Sigmoid colon (tissue), 7 donors: ENCODE data around the gene SLC6A19. TPM values are rescaled to one million over a fixed set of nuclear protein-coding genes. Genes with fewer than 3 reads are reported as not detected.

Experiments
- DNase-seq: peaks from one replicate; pipeline ENCODE4 v3.0.0-alpha.2; 2019
- H3K27ac ChIP-seq, 4 donors: fragments of 200-600 bp; sonication (generic); one replicate each; pipeline ENCODE4 v1.5.1; 2016 to 2019; ENCODE audit warnings: mild to moderate bottlenecking in 1 of 4
- H3K27me3 ChIP-seq, 3 donors: fragments of 200-600 bp; sonication (generic); one replicate each; pipeline ENCODE4 v1.5.1; 2019; ENCODE audit warnings: mild to moderate bottlenecking in 1 of 3
- H3K36me3 ChIP-seq, 4 donors: fragments of 200-600 bp; sonication (generic); one replicate each; pipeline ENCODE4 v1.5.1; 2016 to 2019
- H3K4me1 ChIP-seq, 4 donors: fragments of 200-600 bp; sonication (generic); one replicate each; pipeline ENCODE4 v1.5.1; 2017 to 2019
- H3K4me3 ChIP-seq, 4 donors: fragments of 200-600 bp; sonication (generic); one replicate each; pipeline ENCODE4 v1.5.1; 2017 to 2019; ENCODE audit warnings: mild to moderate bottlenecking in 2 of 4, moderate library complexity in 1 of 4
- H3K9me3 ChIP-seq, 4 donors: fragments of 200-600 bp in 3 of 4; sonication (generic) in 3 of 4; one replicate each; pipeline versions ENCODE4 v1.5.1 to v1.6.1; 2013 to 2019
- CTCF ChIP-seq, 4 experiments: fragments of 450-650 bp in 3 of 4; fragments of 200-600 bp in 1 of 4; IDR thresholded peaks; one replicate each; pipeline ENCODE4 v1.5.1; 2016 to 2019; ENCODE audit warnings: antibody characterized with exemption in 4 of 4, mild to moderate bottlenecking in 3 of 4, moderate library complexity in 2 of 4
- EP300 ChIP-seq, 4 donors: sonication (generic); formaldehyde crosslinking; IDR thresholded peaks; one replicate each; pipeline ENCODE4 v1.6.1; 2017; ENCODE audit warnings: antibody characterized with exemption in 4 of 4
- POLR2A ChIP-seq, 2 donors: fragments of 450-650 bp; IDR thresholded peaks; one replicate each; pipeline ENCODE4 v1.6.1; 2016; ENCODE audit warnings: antibody characterized with exemption in 2 of 2, mild to moderate bottlenecking in 2 of 2, moderate library complexity in 2 of 2
- POLR2AphosphoS5 ChIP-seq, 4 donors: sonication (generic); formaldehyde crosslinking; IDR thresholded peaks; one replicate each; pipeline ENCODE4 v1.6.1; 2017; ENCODE audit warnings: antibody characterized with exemption in 4 of 4
- WGBS, 2 donors: extraction: QIAGEN DNeasy Blood & Tissue Kit; methylation state at CpG; one replicate each; pipeline ENCODE4 v1.1.7; 2013; 5-methylcytosine and 5-hydroxymethylcytosine counted together
- intact Hi-C: fragments of 100-400 bp; cut with DNase I; formaldehyde crosslinking; loops from one replicate; pipeline ENCODE4 v1.15.1; 2023
- polyA plus RNA-seq, 3 donors: library from polyadenylated mRNA; stranded (reverse); fragments of 200-250 nt; gene quantifications; one replicate each; pipeline ENCODE4 v1.2.3, GENCODE V29; 2013
- total RNA-seq, 4 donors: library from RNA; depleted of rRNA; stranded (reverse); fragments of >200 nt; gene quantifications; one replicate each; pipeline ENCODE4 v1.1.0, GENCODE V29; 2016
- donor health status: healthy with polysubstance abuse.
- donor health status: Bipolar disorder and iron deficiency.
- donor health status: healthy.

The SLC6A19 gene
- total and polyA plus RNA-seq, 7 donors, result 0.80 to 6.6 (median 0.92) TPM; not detected in 4

DNA sequence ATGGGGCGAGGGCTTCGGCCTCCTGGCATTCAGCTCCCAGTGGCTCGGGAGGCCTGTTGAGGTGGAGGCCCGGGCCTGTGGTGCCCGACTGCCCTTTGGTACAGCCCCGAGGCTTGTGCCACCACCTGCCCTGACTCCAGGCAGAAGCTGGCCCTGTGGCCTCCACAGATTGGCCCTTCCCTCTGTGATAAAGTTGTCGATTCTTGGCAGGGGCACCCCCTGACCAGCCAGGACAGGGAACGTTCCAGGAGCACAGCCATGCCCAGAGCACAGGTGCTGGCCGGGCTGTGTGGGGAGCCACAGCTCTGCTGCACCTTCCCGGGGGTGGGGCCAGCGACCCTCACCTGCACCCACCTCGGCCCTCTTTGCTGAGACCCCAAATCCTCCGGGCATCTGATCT is 56.4 kb downstream of the SLC6A19 start:
- H3K36me3 ChIP-seq, result no peaks in the 10 kb centered on the region
- TF ChIP-seq CTCF (IDR thresholded peaks at IDR 0.05) (no peak), EP300 (IDR thresholded peaks at IDR 0.05) (no peak), POLR2AphosphoS5 (IDR thresholded peaks at IDR 0.05) (no peak), POLR2A (IDR thresholded peaks at IDR 0.05) (no peak)
- intact Hi-C loops, result no loop called here
- no peak overlapping the region for H3K4me3 ChIP-seq
- no peak for DNase-seq
- no peak overlapping the region for H3K27ac ChIP-seq
- peaks cover 0 to 12% (median 6%) of the 10 kb centered on the region in 4 donors for H3K9me3 ChIP-seq
- peaks cover 0 to 9% (median 0%) of the 10 kb centered on the region in 3 donors for H3K27me3 ChIP-seq
- H3K4me1 ChIP-seq, result no peaks in the 10 kb centered on the region
- WGBS, 2 donors, result 89 to 92% methylated on average over 13 of the region's 13 CpGs

DNA sequence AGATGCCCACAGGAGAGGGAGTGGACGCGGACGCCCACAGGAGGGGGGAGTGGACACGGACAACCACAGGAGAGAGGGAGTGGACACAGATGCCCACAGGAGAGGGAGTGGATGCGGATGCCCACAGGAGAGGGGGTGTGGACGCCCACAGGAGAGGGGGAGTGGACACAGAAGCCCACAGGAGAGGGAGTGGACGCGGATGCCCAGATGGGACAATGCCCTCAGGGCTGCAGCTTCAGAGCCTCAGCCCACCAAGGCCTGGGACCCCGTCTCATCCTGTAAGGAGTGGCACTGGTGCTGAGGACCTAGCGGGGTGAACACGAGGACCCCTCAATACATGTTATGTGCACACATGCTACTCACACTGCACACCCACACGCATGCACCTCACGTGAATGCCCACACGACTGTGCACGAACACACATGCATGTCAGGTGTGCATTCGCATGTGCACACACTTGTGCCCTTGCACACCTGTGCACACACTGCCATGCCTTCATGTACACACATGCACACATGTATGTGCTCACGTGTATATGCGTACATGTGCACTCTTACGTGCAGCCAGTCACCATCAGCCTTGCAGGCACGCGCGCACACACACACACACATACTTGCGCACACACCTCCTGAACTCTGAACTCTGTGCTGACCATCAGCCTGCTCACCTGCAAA is 58.5 kb downstream of the SLC6A19 start:
- Histone ChIP-seq H3K4me1 (no peaks in the 10 kb centered on the region), H3K9me3 (peaks cover 0 to 15% (median 9%) of the 10 kb centered on the region in 4 donors), H3K27ac (no peak overlapping the region), H3K27me3 (no peaks in the 10 kb centered on the region), H3K4me3 (no peak overlapping the region), H3K36me3 (no peaks in the 10 kb centered on the region)
- intact Hi-C loops, result no loop called here
- 97% methylated on average over 23 of the region's 23 CpGs for WGBS, 2 donors
- TF ChIP-seq CTCF (IDR thresholded peaks at IDR 0.05) (no peak), POLR2AphosphoS5 (IDR thresholded peaks at IDR 0.05) (no peak), POLR2A (IDR thresholded peaks at IDR 0.05) (no peak), EP300 (IDR thresholded peaks at IDR 0.05) (no peak)
- no peak for DNase-seq

DNA sequence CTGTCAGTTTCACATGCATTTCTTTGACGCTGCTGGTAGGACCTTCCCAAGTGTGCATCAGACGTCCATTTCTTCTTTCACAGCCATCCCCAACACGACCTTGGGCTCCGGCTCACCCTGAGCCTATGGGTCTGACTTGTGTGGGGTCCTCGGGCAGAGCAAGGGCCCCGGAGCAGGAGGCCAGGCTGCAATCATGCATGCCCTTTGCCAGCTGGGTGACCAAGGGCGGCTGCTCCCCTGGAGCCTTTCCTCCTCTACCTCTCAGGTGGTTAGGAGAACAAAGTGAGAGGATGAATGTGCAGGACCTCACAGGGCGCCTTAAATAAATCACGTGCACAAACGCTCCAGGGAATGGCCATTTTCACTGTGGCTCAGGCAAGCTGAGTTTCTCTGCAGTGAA is 60.2 kb downstream of the SLC6A19 start:
- 93 to 96% methylated on average over 10 of the region's 10 CpGs for WGBS, 2 donors
- intact Hi-C loops, result no loop called here
- peaks cover 0 to 15% (median 9%) of the 10 kb centered on the region in 4 donors for H3K9me3 ChIP-seq

DNA sequence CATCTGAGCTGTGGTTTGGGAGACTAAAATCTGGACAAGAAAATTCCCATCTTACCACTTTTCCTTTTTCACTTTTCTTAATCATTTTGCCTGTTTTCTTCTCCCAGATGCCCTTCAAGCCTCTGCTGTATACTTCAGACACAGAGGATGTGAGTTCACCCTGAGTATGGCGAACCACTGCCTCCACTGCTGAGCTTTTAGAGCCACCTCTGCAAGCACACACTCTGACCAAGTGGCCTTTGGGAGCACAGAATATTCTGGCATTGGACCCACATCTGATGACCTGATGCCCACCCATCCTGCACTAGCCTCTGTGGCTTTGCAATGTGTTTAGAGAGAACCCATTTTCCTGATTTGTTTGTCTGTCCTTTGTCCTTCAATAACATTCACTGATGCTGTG is 61.0 kb downstream of the SLC6A19 start:
- intact Hi-C loops, result no loop called here
- DNase-seq, result no peak
- H3K9me3 ChIP-seq, result peaks cover 0 to 15% (median 9%) of the 10 kb centered on the region in 4 donors
- no peak overlapping the region for H3K27ac ChIP-seq
- TF ChIP-seq POLR2AphosphoS5 (IDR thresholded peaks at IDR 0.05) (no peak), EP300 (IDR thresholded peaks at IDR 0.05) (no peak), POLR2A (IDR thresholded peaks at IDR 0.05) (no peak), CTCF (IDR thresholded peaks at IDR 0.05) (no peak)
- 92 to 95% methylated on average over 1 of the region's 1 CpG for WGBS, 2 donors
- no peaks in the 10 kb centered on the region for H3K4me1 ChIP-seq
- no peaks in the 10 kb centered on the region for H3K27me3 ChIP-seq
- no peaks in the 10 kb centered on the region for H3K36me3 ChIP-seq
- H3K4me3 ChIP-seq, result no peak overlapping the region

More for the DNA sequence above, 60.2 kb downstream of the SLC6A19 start:
- Histone ChIP-seq H3K27me3 (no peaks in the 10 kb centered on the region), H3K27ac (no peak overlapping the region), H3K4me3 (no peak overlapping the region), H3K4me1 (no peaks in the 10 kb centered on the region), H3K36me3 (no peaks in the 10 kb centered on the region)
- no peak for DNase-seq
- TF ChIP-seq EP300 (IDR thresholded peaks at IDR 0.05), result no peak
- no peak for TF ChIP-seq CTCF (IDR thresholded peaks at IDR 0.05)
- no peak for TF ChIP-seq POLR2AphosphoS5 (IDR thresholded peaks at IDR 0.05)
- no peak for TF ChIP-seq POLR2A (IDR thresholded peaks at IDR 0.05)

- Histone ChIP-seq H3K4me1 (no peaks in the 10 kb centered on the region), H3K27me3 (no peaks in the 10 kb centered on the region), H3K4me3 (no peak overlapping the region), H3K36me3 (no peaks in the 10 kb centered on the region), H3K9me3 (peaks cover 0 to 15% (median 9%) of the 10 kb centered on the region in 4 donors), H3K27ac (no peak overlapping the region)
- intact Hi-C loops, result no loop called here
- WGBS, 2 donors, result 96% methylated on average over 18 of the region's 18 CpGs
- DNase-seq, result no peak
- TF ChIP-seq POLR2A (IDR thresholded peaks at IDR 0.05) (no peak), POLR2AphosphoS5 (IDR thresholded peaks at IDR 0.05) (no peak), CTCF (IDR thresholded peaks at IDR 0.05) (no peak), EP300 (IDR thresholded peaks at IDR 0.05) (no peak)
These were observed 62.8 kb downstream of the SLC6A19 start for GRCh38 chr5:1264211-1264610.
